WTC11 (cell line): ENCODE results near the gene GLI1.

Experiments
- E2F1 ChIP-seq: sonication (generic); formaldehyde crosslinking; IDR thresholded peaks from 2 replicates; pipeline ENCODE4 v1.8.0; 2022; ENCODE audit warnings: mild to moderate bottlenecking, missing genetic modification reagents
- FOXK1 ChIP-seq: sonication (generic); formaldehyde crosslinking; IDR thresholded peaks from 2 replicates; pipeline ENCODE4 v1.8.0; 2022; ENCODE audit warnings: mild to moderate bottlenecking, moderate library complexity, missing genetic modification reagents
- NR3C1 ChIP-seq: sonication (generic); formaldehyde crosslinking; conservative IDR thresholded peaks from 2 replicates; pipeline ENCODE4 v1.8.1; 2023; ENCODE audit warnings: low read depth, mild to moderate bottlenecking, missing genetic modification reagents
- SMAD3 ChIP-seq: sonication (generic); formaldehyde crosslinking; IDR thresholded peaks from 2 replicates; pipeline ENCODE4 v1.8.0; 2022; ENCODE audit warnings: missing genetic modification reagents, mild to moderate bottlenecking, borderline replicate concordance
- ZBTB21 ChIP-seq: sonication (generic); formaldehyde crosslinking; IDR thresholded peaks from 2 replicates; pipeline ENCODE4 v1.8.1; 2023; ENCODE audit warnings: mild to moderate bottlenecking, missing genetic modification reagents, borderline replicate concordance
- TF ChIP-seq, protein P1 (sequence below): sonication (generic); formaldehyde crosslinking; IDR thresholded peaks from 2 replicates; pipeline ENCODE4 v1.8.1; 2023; ENCODE audit warnings: mild to moderate bottlenecking, moderate library complexity, missing genetic modification reagents
- TF ChIP-seq, protein P2 (sequence below): fragments of 200-600 bp; IDR thresholded peaks from 2 replicates; pipeline ENCODE4 v1.8.0; 2022; ENCODE audit warnings: antibody characterized with exemption

DNA sequence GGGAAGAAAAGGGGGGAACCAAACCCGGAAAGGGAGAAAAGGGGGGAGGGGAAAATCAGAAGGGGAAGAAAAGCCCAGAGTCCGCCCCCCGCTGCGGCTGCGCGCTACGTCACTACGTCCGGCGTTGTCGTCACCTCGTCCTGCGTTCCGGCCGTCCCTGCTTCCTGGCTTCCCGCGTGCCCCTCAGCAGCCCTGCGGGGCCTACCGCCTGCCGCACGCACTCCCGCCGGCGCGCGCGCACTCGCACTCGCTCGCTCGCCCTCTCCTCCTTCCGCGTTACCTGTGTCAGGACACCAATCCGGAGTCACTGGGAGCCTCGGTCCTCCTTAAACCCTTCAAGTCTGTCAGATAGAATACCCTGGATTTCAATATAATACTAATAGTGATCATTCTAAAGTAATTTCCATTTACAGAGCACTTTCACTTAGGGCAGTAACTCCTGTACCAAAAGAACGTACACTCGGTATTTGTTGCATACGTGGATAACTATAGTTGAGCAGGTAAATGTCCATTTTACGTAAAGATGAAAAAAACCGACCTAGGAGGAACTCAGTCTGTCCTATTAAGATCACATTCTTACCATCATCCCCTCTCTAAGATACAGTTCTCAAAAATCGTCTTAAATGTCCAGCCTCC, 28.5 kb upstream of the GLI1 start, which contains the start of gene R3HDM2:
- TF ChIP-seq E2F1 (CRISPR knock-in tag) = no peak
- no peak for TF ChIP-seq SMAD3 (CRISPR knock-in tag)
- TF ChIP-seq FOXK1 = peak; percentile 80
- TF ChIP-seq, protein P1, sequence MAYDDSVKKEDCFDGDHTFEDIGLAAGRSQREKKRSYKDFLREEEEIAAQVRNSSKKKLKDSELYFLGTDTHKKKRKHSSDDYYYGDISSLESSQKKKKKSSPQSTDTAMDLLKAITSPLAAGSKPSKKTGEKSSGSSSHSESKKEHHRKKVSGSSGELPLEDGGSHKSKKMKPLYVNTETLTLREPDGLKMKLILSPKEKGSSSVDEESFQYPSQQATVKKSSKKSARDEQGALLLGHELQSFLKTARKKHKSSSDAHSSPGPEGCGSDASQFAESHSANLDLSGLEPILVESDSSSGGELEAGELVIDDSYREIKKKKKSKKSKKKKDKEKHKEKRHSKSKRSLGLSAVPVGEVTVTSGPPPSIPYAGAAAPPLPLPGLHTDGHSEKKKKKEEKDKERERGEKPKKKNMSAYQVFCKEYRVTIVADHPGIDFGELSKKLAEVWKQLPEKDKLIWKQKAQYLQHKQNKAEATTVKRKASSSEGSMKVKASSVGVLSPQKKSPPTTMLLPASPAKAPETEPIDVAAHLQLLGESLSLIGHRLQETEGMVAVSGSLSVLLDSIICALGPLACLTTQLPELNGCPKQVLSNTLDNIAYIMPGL (CRISPR knock-in tag) = peak; percentile 65; the same call in 1 of the 2 replicates
- TF ChIP-seq, protein P2, sequence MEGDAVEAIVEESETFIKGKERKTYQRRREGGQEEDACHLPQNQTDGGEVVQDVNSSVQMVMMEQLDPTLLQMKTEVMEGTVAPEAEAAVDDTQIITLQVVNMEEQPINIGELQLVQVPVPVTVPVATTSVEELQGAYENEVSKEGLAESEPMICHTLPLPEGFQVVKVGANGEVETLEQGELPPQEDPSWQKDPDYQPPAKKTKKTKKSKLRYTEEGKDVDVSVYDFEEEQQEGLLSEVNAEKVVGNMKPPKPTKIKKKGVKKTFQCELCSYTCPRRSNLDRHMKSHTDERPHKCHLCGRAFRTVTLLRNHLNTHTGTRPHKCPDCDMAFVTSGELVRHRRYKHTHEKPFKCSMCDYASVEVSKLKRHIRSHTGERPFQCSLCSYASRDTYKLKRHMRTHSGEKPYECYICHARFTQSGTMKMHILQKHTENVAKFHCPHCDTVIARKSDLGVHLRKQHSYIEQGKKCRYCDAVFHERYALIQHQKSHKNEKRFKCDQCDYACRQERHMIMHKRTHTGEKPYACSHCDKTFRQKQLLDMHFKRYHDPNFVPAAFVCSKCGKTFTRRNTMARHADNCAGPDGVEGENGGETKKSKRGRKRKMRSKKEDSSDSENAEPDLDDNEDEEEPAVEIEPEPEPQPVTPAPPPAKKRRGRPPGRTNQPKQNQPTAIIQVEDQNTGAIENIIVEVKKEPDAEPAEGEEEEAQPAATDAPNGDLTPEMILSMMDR = no peak
- TF ChIP-seq NR3C1 (CRISPR knock-in tag) = no peak
- TF ChIP-seq ZBTB21 (CRISPR knock-in tag) = no peak; the same call in 1 of the 2 replicates
